ENCODE measurements around the gene PTPRN2. TPM values are rescaled to one million over a fixed set of nuclear protein-coding genes. Genes with fewer than 3 reads are reported as not detected.
"Not testable (repeated sequence)": the region's sequence is repeated elsewhere in the genome, so short reads cannot be mapped to it uniquely, and the experiment has no call there.

Gene PTPRN2
- total RNA-seq, 1 donor from 2014 or later, result 32.2 TPM

- no peaks in the 10 kb centered on the region for H3K27me3 Mint-ChIP-seq (ENCODE audit: low read depth)
- DNase-seq (ENCODE audit: low read depth, low spot score), result no peak
- H3K27ac Mint-ChIP-seq (ENCODE audit: unreplicated experiment), result no peak overlapping the region
- no peak for TF ChIP-seq CTCF (conservative IDR thresholded peaks at IDR 0.05)
- no peak overlapping the region for H3K4me3 Mint-ChIP-seq
- H3K9me3 Mint-ChIP-seq, result peaks cover 11% of the 10 kb centered on the region
- peaks cover 11% of the 10 kb centered on the region for H3K4me1 Mint-ChIP-seq
- peaks cover 11% of the 10 kb centered on the region for H3K36me3 Mint-ChIP-seq (ENCODE audit: low read depth)
These were observed 644.1 kb downstream of the PTPRN2 start for GRCh38 chr7:157943561-157943960.

- H3K27ac Mint-ChIP-seq (ENCODE audit: unreplicated experiment), result no peak overlapping the region
- no peak for TF ChIP-seq CTCF (conservative IDR thresholded peaks at IDR 0.05)
- no peak for DNase-seq (ENCODE audit: low read depth, low spot score)
- no peaks in the 10 kb centered on the region for H3K9me3 Mint-ChIP-seq
- H3K4me1 Mint-ChIP-seq, result peaks cover 11% of the 10 kb centered on the region
- no peaks in the 10 kb centered on the region for H3K36me3 Mint-ChIP-seq (ENCODE audit: low read depth)
- H3K27me3 Mint-ChIP-seq (ENCODE audit: low read depth), result no peaks in the 10 kb centered on the region
- H3K4me3 Mint-ChIP-seq, result no peak overlapping the region
These were observed 646.4 kb downstream of the PTPRN2 start for GRCh38 chr7:157941210-157941609.

- no peak overlapping the region for H3K4me3 Mint-ChIP-seq
- H3K4me1 Mint-ChIP-seq, result peaks cover 11% of the 10 kb centered on the region
- no peak for DNase-seq (ENCODE audit: low read depth, low spot score)
- no peaks in the 10 kb centered on the region for H3K36me3 Mint-ChIP-seq (ENCODE audit: low read depth)
- TF ChIP-seq CTCF (conservative IDR thresholded peaks at IDR 0.05), result no peak
- H3K27me3 Mint-ChIP-seq (ENCODE audit: low read depth), result no peaks in the 10 kb centered on the region
- no peak overlapping the region for H3K27ac Mint-ChIP-seq (ENCODE audit: unreplicated experiment)
- H3K9me3 Mint-ChIP-seq, result no peaks in the 10 kb centered on the region
These were observed 647.1 kb downstream of the PTPRN2 start for GRCh38 chr7:157940497-157940896.

GRCh38 chr7:157938211-157938610 is 649.4 kb downstream of the PTPRN2 start:
- Mint-ChIP-seq H3K27ac (ENCODE audit: unreplicated experiment) (no peak overlapping the region), H3K4me1 (peaks cover 2% of the 10 kb centered on the region), H3K9me3 (peaks cover 7% of the 10 kb centered on the region), H3K4me3 (no peak overlapping the region), H3K36me3 (ENCODE audit: low read depth) (peaks cover 2% of the 10 kb centered on the region), H3K27me3 (ENCODE audit: low read depth) (no peaks in the 10 kb centered on the region)
- no peak for DNase-seq (ENCODE audit: low read depth, low spot score)
- no peak for TF ChIP-seq CTCF (conservative IDR thresholded peaks at IDR 0.05)

- H3K27me3 Mint-ChIP-seq (ENCODE audit: low read depth), result no peaks in the 10 kb centered on the region
- no peak for TF ChIP-seq CTCF (conservative IDR thresholded peaks at IDR 0.05)
- peak overlapping the region; percentile 65 for H3K27ac Mint-ChIP-seq (ENCODE audit: unreplicated experiment)
- peaks cover 11% of the 10 kb centered on the region for H3K9me3 Mint-ChIP-seq
- no peak for DNase-seq (ENCODE audit: low read depth, low spot score)
- no peaks in the 10 kb centered on the region for H3K4me1 Mint-ChIP-seq
- H3K4me3 Mint-ChIP-seq, result no peak overlapping the region
- H3K36me3 Mint-ChIP-seq (ENCODE audit: low read depth), result peaks cover 7% of the 10 kb centered on the region
These were observed 650.2 kb downstream of the PTPRN2 start for GRCh38 chr7:157937406-157937805.

- no peak for TF ChIP-seq CTCF (conservative IDR thresholded peaks at IDR 0.05)
- DNase-seq (ENCODE audit: low read depth, low spot score), result no peak
- Mint-ChIP-seq H3K4me1 (no peaks in the 10 kb centered on the region), H3K27ac (ENCODE audit: unreplicated experiment) (peak overlapping the region; percentile 65), H3K27me3 (ENCODE audit: low read depth) (no peaks in the 10 kb centered on the region), H3K4me3 (no peak overlapping the region), H3K36me3 (ENCODE audit: low read depth) (peaks cover 10% of the 10 kb centered on the region), H3K9me3 (peaks cover 14% of the 10 kb centered on the region)
These were observed 650.6 kb downstream of the PTPRN2 start for GRCh38 chr7:157936976-157937375.

GRCh38 chr7:157935721-157936120 is 651.9 kb downstream of the PTPRN2 start:
- not testable (repeated sequence) for H3K27ac Mint-ChIP-seq (ENCODE audit: unreplicated experiment); H3K36me3 Mint-ChIP-seq (ENCODE audit: low read depth); H3K4me3 Mint-ChIP-seq; H3K4me1 Mint-ChIP-seq; DNase-seq (ENCODE audit: low read depth, low spot score); H3K27me3 Mint-ChIP-seq (ENCODE audit: low read depth)
- peaks cover 14% of the 10 kb centered on the region for H3K9me3 Mint-ChIP-seq
